PFSK-1 (cell line): Measurements from ENCODE around the gene EXOSC9.

Experiments
- FOXP2 ChIP-seq: optimal IDR thresholded peaks from 2 replicates; pipeline ENCODE3; 2011; ENCODE audit warnings: borderline replicate concordance, control low read depth, inconsistent platforms; ENCODE audit not compliant: insufficient read depth; ENCODE audit errors: extremely low read length, extremely low read depth
- POLR2AphosphoS5 ChIP-seq: IDR thresholded peaks from 2 replicates; pipeline ENCODE4 v1.6.1; 2012; ENCODE audit warnings: low read depth, mild to moderate bottlenecking, control low read depth, low read length, moderate library complexity
- SIN3A ChIP-seq: IDR thresholded peaks from 2 replicates; pipeline ENCODE4 v1.6.1; 2012; ENCODE audit warnings: mild to moderate bottlenecking, low read length, moderate library complexity, borderline replicate concordance; ENCODE audit not compliant: insufficient read depth
- TAF1 ChIP-seq: IDR thresholded peaks from 2 replicates; pipeline ENCODE4 v1.6.1; 2012; ENCODE audit warnings: low read length, control low read depth, borderline replicate concordance; ENCODE audit not compliant: insufficient read depth
- TF ChIP-seq, protein P1 (sequence below), 2 experiments: IDR thresholded peaks; 2 replicates each; pipeline versions ENCODE4 v1.6.1 to v1.8.0; 2011 to 2012; ENCODE audit warnings: low read depth in 2 of 2, low read length in 2 of 2, control low read depth in 1 of 2, inconsistent platforms in 1 of 2, mild to moderate bottlenecking in 1 of 2, moderate library complexity in 1 of 2; ENCODE audit not compliant: insufficient read depth in 1 of 2

Gene EXOSC9

GRCh38 chr4:121764702-121765367 lies 36.3 kb upstream of the EXOSC9 start, which contains the start of gene SMIM43:
Gene SMIM43 (minus strand): TSS chr4:121765164. CDS start chr4:121765105, 59 bp downstream.
- TF ChIP-seq SIN3A (no peak), POLR2AphosphoS5 (no peak), TAF1 (no peak), FOXP2 (no peak)
- TF ChIP-seq, protein P1, sequence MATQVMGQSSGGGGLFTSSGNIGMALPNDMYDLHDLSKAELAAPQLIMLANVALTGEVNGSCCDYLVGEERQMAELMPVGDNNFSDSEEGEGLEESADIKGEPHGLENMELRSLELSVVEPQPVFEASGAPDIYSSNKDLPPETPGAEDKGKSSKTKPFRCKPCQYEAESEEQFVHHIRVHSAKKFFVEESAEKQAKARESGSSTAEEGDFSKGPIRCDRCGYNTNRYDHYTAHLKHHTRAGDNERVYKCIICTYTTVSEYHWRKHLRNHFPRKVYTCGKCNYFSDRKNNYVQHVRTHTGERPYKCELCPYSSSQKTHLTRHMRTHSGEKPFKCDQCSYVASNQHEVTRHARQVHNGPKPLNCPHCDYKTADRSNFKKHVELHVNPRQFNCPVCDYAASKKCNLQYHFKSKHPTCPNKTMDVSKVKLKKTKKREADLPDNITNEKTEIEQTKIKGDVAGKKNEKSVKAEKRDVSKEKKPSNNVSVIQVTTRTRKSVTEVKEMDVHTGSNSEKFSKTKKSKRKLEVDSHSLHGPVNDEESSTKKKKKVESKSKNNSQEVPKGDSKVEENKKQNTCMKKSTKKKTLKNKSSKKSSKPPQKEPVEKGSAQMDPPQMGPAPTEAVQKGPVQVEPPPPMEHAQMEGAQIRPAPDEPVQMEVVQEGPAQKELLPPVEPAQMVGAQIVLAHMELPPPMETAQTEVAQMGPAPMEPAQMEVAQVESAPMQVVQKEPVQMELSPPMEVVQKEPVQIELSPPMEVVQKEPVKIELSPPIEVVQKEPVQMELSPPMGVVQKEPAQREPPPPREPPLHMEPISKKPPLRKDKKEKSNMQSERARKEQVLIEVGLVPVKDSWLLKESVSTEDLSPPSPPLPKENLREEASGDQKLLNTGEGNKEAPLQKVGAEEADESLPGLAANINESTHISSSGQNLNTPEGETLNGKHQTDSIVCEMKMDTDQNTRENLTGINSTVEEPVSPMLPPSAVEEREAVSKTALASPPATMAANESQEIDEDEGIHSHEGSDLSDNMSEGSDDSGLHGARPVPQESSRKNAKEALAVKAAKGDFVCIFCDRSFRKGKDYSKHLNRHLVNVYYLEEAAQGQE (IDR thresholded peaks at IDR 0.05; ENCODE audit: insufficient read depth in 1 of 2, low read depth in 2 of 2, low read length in 2 of 2): no peak

DNA sequence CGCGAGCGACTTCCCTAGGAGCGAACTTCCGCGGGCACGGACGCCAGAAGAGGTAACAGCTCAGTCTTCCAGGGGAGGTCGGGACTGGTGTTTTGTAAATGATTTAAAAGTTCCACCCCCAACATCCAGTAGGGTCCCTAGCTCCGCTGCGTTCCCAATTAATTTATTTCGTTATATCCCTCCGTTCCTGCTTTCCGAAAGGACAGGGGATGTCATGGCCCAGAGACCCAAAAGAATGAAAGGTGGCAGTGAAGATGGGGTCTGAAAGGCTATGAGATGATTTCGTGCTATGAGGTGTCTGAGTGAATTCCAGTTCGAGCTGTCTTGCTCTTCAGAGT lies 35.8 kb upstream of the EXOSC9 start:
- TF ChIP-seq POLR2AphosphoS5 (no peak), TAF1 (no peak), SIN3A (no peak), FOXP2 (no peak)
- TF ChIP-seq, protein P1 (IDR thresholded peaks at IDR 0.05; ENCODE audit: insufficient read depth in 1 of 2, low read depth in 2 of 2, low read length in 2 of 2): no peak

- TF ChIP-seq SIN3A (no peak), POLR2AphosphoS5 (no peak), FOXP2 (no peak), TAF1 (no peak)
- TF ChIP-seq, protein P1 (IDR thresholded peaks at IDR 0.05; ENCODE audit: insufficient read depth in 1 of 2, low read depth in 2 of 2, low read length in 2 of 2): no peak
Measured at GRCh38 chr4:121765971-121766538, 35.1 kb upstream of the EXOSC9 start.

- TF ChIP-seq POLR2AphosphoS5 (no peak), FOXP2 (no peak)
Measured at GRCh38 chr4:121767166-121767565, 34.0 kb upstream of the EXOSC9 start.

DNA sequence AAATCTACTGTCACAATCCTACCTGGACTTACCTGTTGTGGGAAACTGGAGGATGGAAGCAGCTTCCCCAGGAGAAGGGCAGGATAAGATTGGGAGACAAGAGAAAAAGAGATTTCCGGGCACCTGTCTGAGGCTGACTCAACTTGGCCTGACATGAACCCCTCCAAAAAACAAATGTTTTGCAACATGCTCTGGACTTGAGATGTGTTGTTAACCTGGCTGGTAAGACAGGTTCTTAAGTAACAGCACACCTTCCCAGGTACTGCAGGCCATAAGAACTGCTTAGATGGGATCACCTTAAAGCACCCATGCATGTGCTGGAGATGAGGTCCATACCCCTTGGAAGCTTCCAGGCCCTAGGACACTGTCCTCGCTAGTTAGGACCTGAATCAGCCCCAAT lies 31.8 kb upstream of the EXOSC9 start:
- no peak for TF ChIP-seq TAF1
- no peak for TF ChIP-seq POLR2AphosphoS5
- TF ChIP-seq SIN3A: no peak
- no peak for TF ChIP-seq FOXP2
- TF ChIP-seq, protein P1 (IDR thresholded peaks at IDR 0.05; ENCODE audit: insufficient read depth in 1 of 2, low read depth in 2 of 2, low read length in 2 of 2): no peak
